Measurements from ENCODE around the gene DISP3.

DNA sequence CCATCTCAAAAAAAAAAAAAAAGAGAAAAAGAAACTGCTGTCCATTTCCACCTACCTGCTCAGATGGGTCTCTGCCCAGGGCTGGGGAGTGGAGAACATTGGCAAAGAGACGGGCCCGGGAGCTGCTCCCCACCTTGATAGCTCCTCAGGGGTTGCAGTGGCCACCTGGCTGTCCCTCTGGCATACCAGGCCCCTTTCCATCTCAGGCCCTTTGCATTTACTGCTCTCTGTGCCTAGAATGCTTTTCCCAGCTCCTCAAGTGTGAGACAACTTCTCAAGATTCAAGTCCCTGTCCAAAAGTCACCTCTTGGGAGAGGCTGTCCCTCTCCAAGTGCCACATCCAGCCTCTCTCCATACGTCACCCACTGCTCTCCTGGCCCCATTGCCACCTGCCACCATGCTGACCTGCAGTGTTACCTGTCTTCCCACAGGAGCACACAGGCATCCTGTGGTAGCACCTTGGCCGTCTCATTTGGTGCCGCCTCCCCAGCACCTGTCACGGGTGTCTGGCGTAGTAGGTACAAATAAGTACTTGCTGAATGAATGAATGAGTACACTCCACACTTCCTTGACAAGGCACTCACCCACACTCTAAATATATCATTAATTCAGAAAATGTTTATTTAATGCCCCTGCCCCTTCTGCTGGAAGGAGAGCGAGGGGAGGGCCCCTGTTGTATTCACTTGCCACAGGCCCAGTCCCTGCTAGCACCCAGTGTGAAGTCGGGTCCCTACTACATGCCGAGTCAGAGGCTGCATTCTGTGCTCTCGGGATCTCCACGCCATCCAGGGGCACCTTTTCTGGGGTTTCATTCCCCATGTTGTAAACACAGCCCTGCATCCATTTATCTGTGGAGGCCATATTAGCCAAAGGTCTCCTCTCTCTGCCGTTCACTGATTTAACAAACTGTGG is 48.8 kb downstream of the DISP3 start:
- TF ChIP-seq, protein P1, sequence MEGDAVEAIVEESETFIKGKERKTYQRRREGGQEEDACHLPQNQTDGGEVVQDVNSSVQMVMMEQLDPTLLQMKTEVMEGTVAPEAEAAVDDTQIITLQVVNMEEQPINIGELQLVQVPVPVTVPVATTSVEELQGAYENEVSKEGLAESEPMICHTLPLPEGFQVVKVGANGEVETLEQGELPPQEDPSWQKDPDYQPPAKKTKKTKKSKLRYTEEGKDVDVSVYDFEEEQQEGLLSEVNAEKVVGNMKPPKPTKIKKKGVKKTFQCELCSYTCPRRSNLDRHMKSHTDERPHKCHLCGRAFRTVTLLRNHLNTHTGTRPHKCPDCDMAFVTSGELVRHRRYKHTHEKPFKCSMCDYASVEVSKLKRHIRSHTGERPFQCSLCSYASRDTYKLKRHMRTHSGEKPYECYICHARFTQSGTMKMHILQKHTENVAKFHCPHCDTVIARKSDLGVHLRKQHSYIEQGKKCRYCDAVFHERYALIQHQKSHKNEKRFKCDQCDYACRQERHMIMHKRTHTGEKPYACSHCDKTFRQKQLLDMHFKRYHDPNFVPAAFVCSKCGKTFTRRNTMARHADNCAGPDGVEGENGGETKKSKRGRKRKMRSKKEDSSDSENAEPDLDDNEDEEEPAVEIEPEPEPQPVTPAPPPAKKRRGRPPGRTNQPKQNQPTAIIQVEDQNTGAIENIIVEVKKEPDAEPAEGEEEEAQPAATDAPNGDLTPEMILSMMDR (IDR thresholded peaks at IDR 0.05): no peak
- TF ChIP-seq ZFX (IDR thresholded peaks at IDR 0.05; ENCODE audit: borderline replicate concordance): no peak

All from 22Rv1 (cell line).